NCI-H128 (cell line): ENCODE data around the gene PPT1.

Source experiments
- DNase-seq: peaks from one replicate; lab custom pipeline; 2025; ENCODE audit not compliant: unreplicated experiment; lab: John Stamatoyannopoulos, UW

PPT1 gene

GRCh38 chr1:40092706-40093639, 4.1 kb downstream of the PPT1 start:
- no peak for DNase-seq

- DNase-seq, result no peak
These were observed 4.8 kb downstream of the PPT1 start for GRCh38 chr1:40092241-40092640.

GRCh38 chr1:40090652-40091355, 6.2 kb downstream of the PPT1 start:
- no peak for DNase-seq

GRCh38 chr1:40084750-40085149, 12.3 kb downstream of the PPT1 start:
- DNase-seq, result peak; percentile 11

- DNase-seq, result no peak
These were observed 15.2 kb downstream of the PPT1 start for GRCh38 chr1:40081871-40082270.

- no peak for DNase-seq
These were observed 17.2 kb downstream of the PPT1 start for GRCh38 chr1:40079774-40080400.

- peak; percentile 15 for DNase-seq
These were observed 18.3 kb downstream of the PPT1 start for GRCh38 chr1:40078512-40079333.

GRCh38 chr1:40076895-40077312, 20.1 kb downstream of the PPT1 start:
- no peak for DNase-seq

GRCh38 chr1:40075266-40075665, 21.8 kb downstream of the PPT1 start:
- DNase-seq, result no peak

- no peak for DNase-seq
These were observed 24.0 kb downstream of the PPT1 start for GRCh38 chr1:40073062-40073461.

GRCh38 chr1:40072142-40072541, 24.9 kb downstream of the PPT1 start:
- no peak for DNase-seq

GRCh38 chr1:40067851-40068250, 29.2 kb downstream of the PPT1 start:
- no peak for DNase-seq

GRCh38 chr1:40067023-40067422, 30.0 kb downstream of the PPT1 start:
- DNase-seq, result no peak

- no peak for DNase-seq
These were observed 32.1 kb downstream of the PPT1 start for GRCh38 chr1:40064797-40065499.

GRCh38 chr1:40059960-40060750, 36.9 kb downstream of the PPT1 start:
- DNase-seq, result no peak

- DNase-seq, result no peak
These were observed 37.6 kb downstream of the PPT1 start for GRCh38 chr1:40059338-40059959.

- DNase-seq, result no peak
These were observed 38.4 kb downstream of the PPT1 start for GRCh38 chr1:40058453-40059337.

- no peak for DNase-seq
These were observed 39.0 kb downstream of the PPT1 start for GRCh38 chr1:40058097-40058452.
